GM13976 (cell line): ENCODE measurements around the gene MYLIP.

Experiments used
- DNase-seq: peaks from one replicate; pipeline ENCODE4 v3.0.0; 2012; ENCODE audit warnings: low spot score
- in situ Hi-C: fragments of 300-500 bp; cut with MboI; formaldehyde crosslinking; loops from one replicate; pipeline ENCODE4 v1.12.0; 2022; ENCODE audit warnings: low sequenced_read_pairs, mixed read lengths, inconsistent platforms; ENCODE audit not compliant: unreplicated experiment
- TF ChIP-seq, protein P1 (sequence below): IDR thresholded peaks from 2 replicates; pipeline ENCODE4 v1.5.1; 2012; ENCODE audit warnings: borderline replicate concordance, mild to moderate bottlenecking; ENCODE audit not compliant: insufficient read depth; ENCODE audit errors: extremely low read depth, missing control alignments, control extremely low read depth

MYLIP gene

DNA sequence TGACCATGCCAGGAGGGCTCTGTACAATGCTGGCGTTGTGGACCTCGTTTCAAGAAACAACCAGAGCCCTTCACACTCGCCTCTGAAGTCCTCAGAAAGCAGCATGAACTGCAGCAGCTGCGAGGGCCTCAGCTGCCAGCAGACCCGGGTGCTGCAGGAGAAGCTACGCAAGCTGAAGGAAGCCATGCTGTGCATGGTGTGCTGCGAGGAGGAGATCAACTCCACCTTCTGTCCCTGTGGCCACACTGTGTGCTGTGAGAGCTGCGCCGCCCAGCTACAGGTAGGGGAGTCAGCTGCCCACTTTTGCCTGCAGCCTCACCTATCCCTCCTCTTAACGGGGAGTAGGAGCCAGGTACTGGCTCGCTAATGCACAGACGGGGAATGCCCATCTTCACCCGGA is 16.2 kb downstream of the MYLIP start:
- in situ Hi-C loops: no loop called here
- TF ChIP-seq, protein P1, sequence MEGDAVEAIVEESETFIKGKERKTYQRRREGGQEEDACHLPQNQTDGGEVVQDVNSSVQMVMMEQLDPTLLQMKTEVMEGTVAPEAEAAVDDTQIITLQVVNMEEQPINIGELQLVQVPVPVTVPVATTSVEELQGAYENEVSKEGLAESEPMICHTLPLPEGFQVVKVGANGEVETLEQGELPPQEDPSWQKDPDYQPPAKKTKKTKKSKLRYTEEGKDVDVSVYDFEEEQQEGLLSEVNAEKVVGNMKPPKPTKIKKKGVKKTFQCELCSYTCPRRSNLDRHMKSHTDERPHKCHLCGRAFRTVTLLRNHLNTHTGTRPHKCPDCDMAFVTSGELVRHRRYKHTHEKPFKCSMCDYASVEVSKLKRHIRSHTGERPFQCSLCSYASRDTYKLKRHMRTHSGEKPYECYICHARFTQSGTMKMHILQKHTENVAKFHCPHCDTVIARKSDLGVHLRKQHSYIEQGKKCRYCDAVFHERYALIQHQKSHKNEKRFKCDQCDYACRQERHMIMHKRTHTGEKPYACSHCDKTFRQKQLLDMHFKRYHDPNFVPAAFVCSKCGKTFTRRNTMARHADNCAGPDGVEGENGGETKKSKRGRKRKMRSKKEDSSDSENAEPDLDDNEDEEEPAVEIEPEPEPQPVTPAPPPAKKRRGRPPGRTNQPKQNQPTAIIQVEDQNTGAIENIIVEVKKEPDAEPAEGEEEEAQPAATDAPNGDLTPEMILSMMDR: no peak
- DNase-seq: no peak

DNA sequence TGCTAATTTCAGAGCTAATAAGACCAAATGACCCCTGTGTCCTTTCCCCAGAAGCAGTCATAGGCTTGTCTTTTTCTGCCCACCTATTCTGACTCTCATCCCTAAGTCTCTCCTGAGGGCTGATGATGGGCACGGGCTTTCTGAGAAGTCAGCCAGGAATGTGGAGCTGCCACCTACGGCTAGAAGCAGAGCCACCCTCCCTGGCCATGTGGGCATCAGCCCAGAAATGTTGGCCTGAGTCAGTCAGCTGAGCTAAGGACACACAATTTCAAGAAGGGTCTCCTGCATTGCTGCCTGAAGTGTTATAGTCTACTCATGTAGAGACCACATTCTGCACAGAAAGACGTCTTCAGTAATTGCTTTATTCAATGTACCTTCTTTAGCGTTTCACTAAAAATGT is 17.1 kb downstream of the MYLIP start:
- in situ Hi-C loops: no loop called here
- TF ChIP-seq, protein P1: no peak
- no peak for DNase-seq

DNA sequence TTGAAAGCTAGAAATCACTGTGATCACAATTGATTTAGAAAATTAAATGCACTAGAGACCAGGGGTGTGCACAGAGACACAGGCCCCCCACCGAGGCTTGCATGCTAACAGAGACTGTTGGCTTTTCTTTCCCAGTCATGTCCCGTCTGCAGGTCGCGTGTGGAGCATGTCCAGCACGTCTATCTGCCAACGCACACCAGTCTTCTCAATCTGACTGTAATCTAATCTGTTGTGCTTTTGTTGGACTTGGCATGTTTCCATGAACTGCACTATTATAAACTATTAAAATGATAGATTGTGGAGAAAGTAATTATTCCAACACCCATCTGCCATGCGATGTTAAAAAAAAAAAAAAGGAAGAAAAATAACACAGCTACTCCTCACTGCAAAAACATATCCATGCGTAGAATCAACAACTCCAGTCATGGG is 17.7 kb downstream of the MYLIP start:
- in situ Hi-C loops: no loop called here
- TF ChIP-seq, protein P1: no peak
- no peak for DNase-seq

DNA sequence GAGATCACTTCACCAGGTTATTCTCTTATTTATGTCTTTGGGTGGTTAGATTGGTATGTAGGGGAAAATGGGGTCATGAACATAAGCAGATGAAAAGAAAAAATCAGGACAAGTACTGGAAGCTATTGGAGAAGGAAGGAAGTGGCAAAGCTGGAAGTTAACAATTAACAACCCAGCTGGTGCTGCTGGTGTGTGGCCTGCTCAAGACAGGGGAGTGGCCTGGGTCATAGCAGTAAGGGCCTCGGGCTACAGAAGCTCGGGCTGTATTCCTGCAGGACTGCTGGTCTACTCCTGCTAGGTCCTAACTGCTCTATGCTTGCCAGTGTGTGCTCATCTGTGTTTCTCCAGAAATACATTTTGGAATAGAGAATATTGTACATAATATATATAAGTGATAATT is 19.6 kb downstream of the MYLIP start:
- DNase-seq: no peak
- in situ Hi-C loops: no loop called here
- TF ChIP-seq, protein P1: no peak

DNA sequence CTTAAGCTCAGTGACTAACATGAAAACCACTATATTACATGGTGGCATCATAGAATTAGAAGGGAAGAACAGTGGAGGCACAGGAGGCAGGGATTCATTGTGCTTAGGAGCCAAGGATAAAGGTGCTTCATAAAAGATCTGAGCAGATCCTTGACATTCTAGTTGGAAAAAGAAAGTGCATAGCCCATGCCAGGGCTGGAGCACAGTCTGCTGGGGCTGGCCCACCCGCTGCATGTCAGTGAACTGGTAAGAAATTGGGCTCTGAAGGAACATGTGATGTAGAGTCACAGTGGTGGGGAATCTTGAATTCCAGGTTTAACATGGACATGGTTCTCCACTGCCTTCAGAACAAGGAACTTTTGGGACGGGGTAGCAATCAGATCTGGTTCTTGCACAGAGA is 20.4 kb downstream of the MYLIP start:
- no peak for DNase-seq
- in situ Hi-C loops: no loop called here
- TF ChIP-seq, protein P1: no peak

DNA sequence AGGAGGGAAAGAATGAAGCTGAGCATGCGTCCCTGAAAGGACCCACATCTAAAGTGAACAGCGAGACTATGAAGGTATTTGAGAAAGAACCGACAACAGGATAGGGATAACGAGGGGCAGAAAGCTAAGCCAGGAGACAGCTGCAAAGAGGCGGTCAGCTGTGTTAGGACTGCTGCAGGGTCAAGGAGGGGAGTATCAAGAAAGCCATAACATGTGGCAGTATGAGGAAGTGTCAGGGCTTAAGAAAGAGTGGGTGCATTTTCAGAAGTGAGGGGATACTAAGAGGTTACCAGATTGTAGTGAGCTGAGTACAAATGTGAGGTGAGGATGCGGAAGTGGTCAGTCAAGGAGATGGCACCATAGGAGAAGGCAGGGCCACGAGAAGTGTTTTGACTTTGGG is 21.2 kb downstream of the MYLIP start:
- TF ChIP-seq, protein P1: no peak
- DNase-seq: no peak
- in situ Hi-C loops: no loop called here
